Endodermal cell (in vitro differentiated cells): ENCODE measurements around the gene ZFYVE1. TPM values are rescaled to one million over a fixed set of nuclear protein-coding genes. Genes with fewer than 3 reads are reported as not detected.
"Not testable (repeated sequence)": the region's sequence is repeated elsewhere in the genome, so short reads cannot be mapped to it uniquely, and the experiment has no call there.

Experiments
- DNase-seq: peaks from one replicate; pipeline ENCODE4 v3.0.0-alpha.2; 2017
- H3K27ac ChIP-seq: 2 replicates; pipeline ENCODE4 v1.5.1; 2013; ENCODE audit warnings: mild to moderate bottlenecking, low read depth, low read length, moderate library complexity
- H3K27me3 ChIP-seq: 2 replicates; pipeline ENCODE4 v1.6.1; 2013; ENCODE audit warnings: mild to moderate bottlenecking, low read length, moderate library complexity; ENCODE audit not compliant: insufficient read depth, control insufficient read depth, poor library complexity, severe bottlenecking
- H3K36me3 ChIP-seq: 2 replicates; pipeline ENCODE4 v1.7.0; 2013; ENCODE audit warnings: mild to moderate bottlenecking, low read length, moderate library complexity; ENCODE audit not compliant: control insufficient read depth, insufficient read depth
- H3K4me1 ChIP-seq: one replicate; pipeline ENCODE4 v1.7.0; 2013; ENCODE audit warnings: low read length; ENCODE audit not compliant: control insufficient read depth, insufficient read depth
- H3K4me3 ChIP-seq: 2 replicates; pipeline ENCODE4 v1.5.1; 2013; ENCODE audit warnings: mild to moderate bottlenecking, low read length, moderate library complexity
- H3K9ac ChIP-seq: 2 replicates; pipeline ENCODE4 v1.6.1; 2013; ENCODE audit warnings: mild to moderate bottlenecking, low read length, moderate library complexity; ENCODE audit not compliant: poor library complexity, severe bottlenecking; ENCODE audit errors: extremely low read depth
- H3K9me3 ChIP-seq: 2 replicates; pipeline ENCODE4 v1.6.1; 2013; ENCODE audit warnings: mild to moderate bottlenecking, low read length, moderate library complexity; ENCODE audit not compliant: control insufficient read depth
- H3K27ac Mint-ChIP-seq: 2 replicates; pipeline ENCODE4 v1.8.0; 2020; ENCODE audit warnings: mixed read lengths
- H3K27me3 Mint-ChIP-seq: 2 replicates; pipeline ENCODE4 v1.8.0; 2021; ENCODE audit warnings: mild to moderate bottlenecking, mixed read lengths; ENCODE audit not compliant: insufficient read depth
- H3K36me3 Mint-ChIP-seq: 2 replicates; pipeline ENCODE4 v1.8.0; 2020; ENCODE audit warnings: low read depth, mixed read lengths
- H3K4me1 Mint-ChIP-seq: 2 replicates; pipeline ENCODE4 v1.8.0; 2020; ENCODE audit warnings: mixed read lengths
- H3K4me3 Mint-ChIP-seq: 2 replicates; pipeline ENCODE4 v1.8.0; 2020; ENCODE audit warnings: mild to moderate bottlenecking, moderate library complexity, mixed read lengths
- H3K9me3 Mint-ChIP-seq: 2 replicates; pipeline ENCODE4 v1.8.0; 2020; ENCODE audit warnings: mild to moderate bottlenecking, mixed read lengths
- CTCF ChIP-seq: fragments of 200-600 bp; sonication (generic); conservative IDR thresholded peaks from 2 replicates; pipeline ENCODE4 v1.5.0; 2021; ENCODE audit warnings: antibody characterized with exemption, mild to moderate bottlenecking
- whole genome bisulfite sequencing, 2 experiments: methylation state at CpG; one replicate each; pipeline versions ENCODE4 v1.1.5 to v1.1.7; 2013; ENCODE audit warnings: missing lambda C conversion rate in 2 of 2, mixed read lengths in 1 of 2; ENCODE audit not compliant: insufficient coverage in 1 of 2, insufficient read length in 1 of 2; 5-methylcytosine and 5-hydroxymethylcytosine counted together
- total RNA-seq, 2 donors: library from RNA; stranded (reverse); fragmentation: NEBNext Ultra II Directional in 1 of 2; extraction: Animal tissue kit (Norgen Biotek cat#: 25700) in 1 of 2; gene quantifications; 2 replicates in 1 of 2; 3 replicates in 1 of 2; pipeline ENCODE4 v1.2.1, GENCODE V29; 2021

Gene ZFYVE1
- total RNA-seq, 2 donors from 2014 or later: 11.6 to 16.6 TPM

DNA sequence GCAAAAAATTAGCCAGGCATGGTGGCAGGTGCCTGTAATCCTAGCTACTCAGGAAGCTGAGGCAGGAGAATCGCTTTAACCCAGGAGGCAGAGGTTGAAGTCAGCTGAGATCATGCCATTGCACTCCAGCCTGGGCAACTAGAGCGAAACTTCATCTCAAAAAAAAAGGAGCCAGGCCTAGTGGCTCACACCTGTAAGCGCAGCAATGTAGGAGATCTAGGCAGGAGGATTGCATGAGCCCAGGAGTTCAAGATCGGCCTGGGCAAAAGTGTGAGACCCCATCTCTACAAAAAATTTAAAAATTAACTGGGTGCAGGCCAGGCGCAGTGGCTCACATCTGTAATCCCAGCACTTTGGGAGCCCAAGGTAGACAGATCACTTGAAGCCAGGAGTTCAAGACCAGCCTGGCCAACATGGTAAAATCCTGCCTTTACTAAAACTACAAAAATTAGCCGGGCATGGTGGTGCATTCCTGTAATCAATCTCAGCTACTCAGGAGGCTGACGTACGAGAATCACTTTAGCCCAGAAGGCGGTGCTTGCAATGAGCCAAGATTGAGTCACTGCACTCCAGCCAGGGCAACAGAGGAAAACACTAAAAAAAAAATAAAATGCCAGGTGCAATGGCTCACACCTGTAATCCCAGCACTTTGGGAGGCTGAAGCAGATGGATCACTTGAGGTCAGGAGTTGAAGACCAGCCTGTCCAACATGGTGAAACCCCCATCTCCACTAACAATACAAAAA lies 10.0 kb upstream of the ZFYVE1 start:
- TF ChIP-seq CTCF: peak; percentile 48
- not testable (repeated sequence) for H3K27ac Mint-ChIP-seq, H3K36me3 ChIP-seq, H3K36me3 Mint-ChIP-seq, H3K9me3 ChIP-seq, DNase-seq, H3K4me1 ChIP-seq, H3K4me3 Mint-ChIP-seq, H3K4me1 Mint-ChIP-seq, H3K27me3 Mint-ChIP-seq, H3K9ac ChIP-seq, H3K27ac ChIP-seq, H3K9me3 Mint-ChIP-seq, H3K27me3 ChIP-seq, H3K4me3 ChIP-seq
- WGBS, 2 experiments: 90 to 93% methylated on average over 8 to 9 of the region's 9 CpGs

- Mint-ChIP-seq H3K4me1 (peaks cover 15% of the 10 kb centered on the region), H3K9me3 (no peaks in the 10 kb centered on the region), H3K36me3 (peaks cover 14% of the 10 kb centered on the region), H3K4me3 (peak overlapping the region; percentile 81), H3K27me3 (no peaks in the 10 kb centered on the region), H3K27ac (peak overlapping the region; percentile 86)
- TF ChIP-seq CTCF: no peak
- Histone ChIP-seq H3K4me1 (peaks cover 5% of the 10 kb centered on the region), H3K4me3 (no peak overlapping the region), H3K9ac (no peak overlapping the region), H3K36me3 (peaks cover 14% of the 10 kb centered on the region), H3K27ac (no peak overlapping the region), H3K27me3 (no peaks in the 10 kb centered on the region), H3K9me3 (no peaks in the 10 kb centered on the region)
- no peak for DNase-seq
These were observed 1.1 kb upstream of the ZFYVE1 start for GRCh38 chr14:73027984-73028383.

- Mint-ChIP-seq H3K27ac (peak overlapping the region; percentile 86), H3K4me1 (peaks cover 18% of the 10 kb centered on the region), H3K4me3 (peak overlapping the region; percentile 81), H3K27me3 (no peaks in the 10 kb centered on the region), H3K36me3 (peaks cover 17% of the 10 kb centered on the region), H3K9me3 (no peaks in the 10 kb centered on the region)
- peaks cover 17% of the 10 kb centered on the region for H3K36me3 ChIP-seq
- H3K9me3 ChIP-seq: no peaks in the 10 kb centered on the region
- H3K4me3 ChIP-seq: peak overlapping the region; percentile 88
- H3K27me3 ChIP-seq: no peaks in the 10 kb centered on the region
- peak overlapping the region; percentile 50 for H3K9ac ChIP-seq
- H3K4me1 ChIP-seq: peaks cover 5% of the 10 kb centered on the region
- no peak for TF ChIP-seq CTCF
- WGBS, 2 experiments: 50 to 59% methylated on average over 2 to 3 of the region's 3 CpGs
- H3K27ac ChIP-seq: no peak overlapping the region
- DNase-seq: no peak
These were observed 640 bp upstream of the ZFYVE1 start for GRCh38 chr14:73027546-73027945.
